Measurements from ENCODE around the gene TMEM256.

TMEM256 gene

GRCh38 chr17:7408252-7408727 is 4.4 kb upstream of the TMEM256 start:
- DNase-seq (ENCODE audit: low read depth in 2 of 2) = no peak

- DNase-seq (ENCODE audit: low read depth in 2 of 2) = no peak
Observed at GRCh38 chr17:7407485-7408251, 3.8 kb upstream of the TMEM256 start, which contains the start of gene NLGN2. NLGN2 (plus strand) TSS chr17:7407845; CDS start chr17:7408256, 411 bp downstream.

GRCh38 chr17:7407082-7407481 is 3.2 kb upstream of the TMEM256 start:
- no peak for DNase-seq (ENCODE audit: low read depth in 2 of 2)

- DNase-seq (ENCODE audit: low read depth in 2 of 2) = no peak
Observed at GRCh38 chr17:7406235-7406825, 2.4 kb upstream of the TMEM256 start.

- no peak for DNase-seq (ENCODE audit: low read depth in 2 of 2)
Observed at GRCh38 chr17:7405350-7406234, 1.7 kb upstream of the TMEM256 start.

- peak in 1 of 2 donors; percentile 67 for DNase-seq (ENCODE audit: low read depth in 2 of 2)
Observed at GRCh38 chr17:7404737-7405349, 946 bp upstream of the TMEM256 start.

GRCh38 chr17:7403727-7403976 is 245 bp downstream of the TMEM256 start:
- no peak for DNase-seq (ENCODE audit: low read depth in 2 of 2)

- DNase-seq (ENCODE audit: low read depth in 2 of 2) = no peak
Observed at GRCh38 chr17:7403043-7403726, 712 bp downstream of the TMEM256 start.

- no peak for DNase-seq (ENCODE audit: low read depth in 2 of 2)
Observed at GRCh38 chr17:7398612-7399011, 5.3 kb downstream of the TMEM256 start.

- DNase-seq (ENCODE audit: low read depth in 2 of 2) = no peak
Observed at GRCh38 chr17:7396147-7396546, 7.8 kb downstream of the TMEM256 start.

- DNase-seq (ENCODE audit: low read depth in 2 of 2) = peak; percentile 73 to 87
Observed at GRCh38 chr17:7394452-7395191, 9.3 kb downstream of the TMEM256 start, which contains the start of gene PLSCR3. PLSCR3 (minus strand) TSS chr17:7394525; CDS start chr17:7394110, 415 bp downstream.

- DNase-seq (ENCODE audit: low read depth in 2 of 2) = peak in 1 of 2 donors; percentile 24
Observed at GRCh38 chr17:7393613-7394451, 10.1 kb downstream of the TMEM256 start.

GRCh38 chr17:7392696-7393612 is 10.9 kb downstream of the TMEM256 start:
- DNase-seq (ENCODE audit: low read depth in 2 of 2) = no peak

- no peak for DNase-seq (ENCODE audit: low read depth in 2 of 2)
Observed at GRCh38 chr17:7391307-7391706, 12.6 kb downstream of the TMEM256 start.

GRCh38 chr17:7389924-7390910 is 13.7 kb downstream of the TMEM256 start:
- DNase-seq (ENCODE audit: low read depth in 2 of 2) = no peak

- DNase-seq (ENCODE audit: low read depth in 2 of 2) = no peak
Observed at GRCh38 chr17:7388856-7389255, 15.0 kb downstream of the TMEM256 start.

- no peak for DNase-seq (ENCODE audit: low read depth in 2 of 2)
Observed at GRCh38 chr17:7384489-7385081, 19.3 kb downstream of the TMEM256 start.
